A549 (cell line): ENCODE measurements around the gene FANCI.

Source experiments
- CEBPB ChIP-seq, 2 experiments: fragments of >200 bp in 1 of 2; sonication (Bioruptor Twin) in 1 of 2; formaldehyde crosslinking in 1 of 2; IDR thresholded peaks; 2 replicates each; pipeline ENCODE4 v1.6.1; 2012 to 2016
- CTCF ChIP-seq: fragments of >200 bp; sonication (Bioruptor Twin); formaldehyde crosslinking; IDR thresholded peaks from 3 replicates; pipeline ENCODE4 v1.5.1; 2016
- EHF ChIP-seq: fragments of 250-450 bp; sonication (Bioruptor Pico); IDR thresholded peaks from 2 replicates; pipeline ENCODE4 v1.5.0; 2020; ENCODE audit warnings: mild to moderate bottlenecking
- FOSB ChIP-seq: fragments of 250-450 bp; sonication (Bioruptor Pico); IDR thresholded peaks from 2 replicates; pipeline ENCODE4 v1.5.0; 2020; ENCODE audit warnings: mild to moderate bottlenecking, moderate library complexity
- HDAC2 ChIP-seq: fragments of 200-600 bp; sonication (generic); IDR thresholded peaks from 2 replicates; pipeline ENCODE4 v1.6.1; 2016
- MAFK ChIP-seq: fragments of 450-650 bp; IDR thresholded peaks from 2 replicates; pipeline ENCODE4 v1.6.1; 2014; ENCODE audit not compliant: partially characterized antibody
- POLR2A ChIP-seq: IDR thresholded peaks from 2 replicates; pipeline ENCODE4 v1.6.1; 2012; ENCODE audit warnings: mild to moderate bottlenecking, low read length
- RCOR1 ChIP-seq: fragments of 150-350 bp; IDR thresholded peaks from 2 replicates; pipeline ENCODE4 v1.6.1; 2014; ENCODE audit warnings: antibody characterized with exemption, low read length, low read depth
- REST ChIP-seq: fragments of 200-600 bp; sonication (generic); IDR thresholded peaks from 2 replicates; pipeline ENCODE4 v1.6.1; 2016; ENCODE audit warnings: antibody characterized with exemption, mild to moderate bottlenecking, moderate library complexity
- SREBF2 ChIP-seq: fragments of 450-650 bp; IDR thresholded peaks from 2 replicates; pipeline ENCODE4 v1.6.1; 2014; ENCODE audit warnings: mild to moderate bottlenecking, moderate library complexity
- USF2 ChIP-seq: fragments of 450-650 bp; IDR thresholded peaks from 2 replicates; pipeline ENCODE4 v1.6.1; 2014; ENCODE audit warnings: antibody characterized with exemption

GRCh38 chr15:89203705-89204273 lies 40.0 kb upstream of the FANCI start:
- TF ChIP-seq CTCF (no peak), CEBPB (IDR thresholded peaks at IDR 0.05) (no peak), REST (no peak), POLR2A (no peak), FOSB (CRISPR knock-in tag) (no peak), HDAC2 (no peak), MAFK (no peak), RCOR1 (no peak), EHF (CRISPR knock-in tag) (no peak), USF2 (no peak), SREBF2 (no peak)
